Liver (tissue), 3 donors: ENCODE measurements around the gene EPS8.

Experiments used
- CTCF ChIP-seq: fragments of 150-350 bp; IDR thresholded peaks from 2 replicates; pipeline ENCODE4 v1.5.1; 2017; ENCODE audit warnings: improper control_type of control experiment, low read depth, low read length; ENCODE audit not compliant: missing input control
- EGR1 ChIP-seq, 2 donors: IDR thresholded peaks; 2 replicates each; pipeline ENCODE4 v1.6.1; 2016 to 2018; ENCODE audit warnings: antibody characterized with exemption in 2 of 2, low read depth in 2 of 2
- JUND ChIP-seq, 2 donors: IDR thresholded peaks; 2 replicates each; pipeline ENCODE4 v1.6.1; 2016; ENCODE audit warnings: antibody characterized with exemption in 2 of 2
- RAD21 ChIP-seq, 2 donors: IDR thresholded peaks; 2 replicates each; pipeline ENCODE4 v1.6.1; 2016; ENCODE audit warnings: antibody characterized with exemption in 2 of 2, mild to moderate bottlenecking in 2 of 2
- YY1 ChIP-seq: IDR thresholded peaks from 2 replicates; pipeline ENCODE4 v1.6.1; 2016; ENCODE audit warnings: antibody characterized with exemption, mild to moderate bottlenecking
- ZBTB33 ChIP-seq: IDR thresholded peaks from 2 replicates; pipeline ENCODE4 v1.6.1; 2016; ENCODE audit warnings: antibody characterized with exemption
- TF ChIP-seq, protein P1 (sequence below): IDR thresholded peaks from 2 replicates; pipeline ENCODE4 v1.6.1; 2016; ENCODE audit warnings: antibody characterized with exemption
- TF ChIP-seq, protein P2 (sequence below): IDR thresholded peaks from 2 replicates; pipeline ENCODE4 v1.6.1; 2016; ENCODE audit warnings: antibody characterized with exemption
- donor health status: healthy.
- donor health status: healthy.

DNA sequence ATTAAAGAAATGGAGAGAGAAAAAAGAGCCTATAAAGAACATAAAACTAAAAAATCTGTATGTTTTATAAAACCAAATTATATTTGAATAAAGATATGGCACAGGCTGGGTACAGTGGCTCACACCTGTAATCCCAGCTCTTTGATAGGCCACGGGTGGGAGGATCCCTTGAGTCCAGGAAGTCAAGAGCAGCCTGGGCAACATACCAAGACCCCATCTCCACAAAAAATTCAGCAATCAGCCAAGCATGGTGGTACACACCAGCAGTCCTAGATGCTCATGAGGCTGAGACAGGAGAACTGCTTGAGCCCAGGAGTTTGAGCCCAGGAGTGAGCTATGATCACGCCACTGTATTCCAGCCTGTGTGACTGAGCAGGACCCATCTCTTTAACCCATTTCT is 74.9 kb downstream of the EPS8 start:
- TF ChIP-seq, protein P1, sequence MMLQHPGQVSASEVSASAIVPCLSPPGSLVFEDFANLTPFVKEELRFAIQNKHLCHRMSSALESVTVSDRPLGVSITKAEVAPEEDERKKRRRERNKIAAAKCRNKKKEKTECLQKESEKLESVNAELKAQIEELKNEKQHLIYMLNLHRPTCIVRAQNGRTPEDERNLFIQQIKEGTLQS: no peak
- no peak for TF ChIP-seq YY1
- no peak for TF ChIP-seq JUND (IDR thresholded peaks at IDR 0.05)
- no peak for TF ChIP-seq CTCF
- TF ChIP-seq EGR1 (IDR thresholded peaks at IDR 0.05; ENCODE audit: low read depth in 2 of 2): no peak
- TF ChIP-seq ZBTB33: no peak
- TF ChIP-seq RAD21 (IDR thresholded peaks at IDR 0.05): no peak
- TF ChIP-seq, protein P2, sequence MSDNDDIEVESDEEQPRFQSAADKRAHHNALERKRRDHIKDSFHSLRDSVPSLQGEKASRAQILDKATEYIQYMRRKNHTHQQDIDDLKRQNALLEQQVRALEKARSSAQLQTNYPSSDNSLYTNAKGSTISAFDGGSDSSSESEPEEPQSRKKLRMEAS: no peak
